GM18498 (cell line): ENCODE measurements around the gene ANKS3.

Source experiments
- ATAC-seq: cut with Tn5 transposase; IDR thresholded peaks from one replicate; pipeline ENCODE4 v1.9.1; 2021; ENCODE audit warnings: mild to moderate bottlenecking, moderate library complexity; ENCODE audit not compliant: unreplicated experiment

The ANKS3 gene

DNA sequence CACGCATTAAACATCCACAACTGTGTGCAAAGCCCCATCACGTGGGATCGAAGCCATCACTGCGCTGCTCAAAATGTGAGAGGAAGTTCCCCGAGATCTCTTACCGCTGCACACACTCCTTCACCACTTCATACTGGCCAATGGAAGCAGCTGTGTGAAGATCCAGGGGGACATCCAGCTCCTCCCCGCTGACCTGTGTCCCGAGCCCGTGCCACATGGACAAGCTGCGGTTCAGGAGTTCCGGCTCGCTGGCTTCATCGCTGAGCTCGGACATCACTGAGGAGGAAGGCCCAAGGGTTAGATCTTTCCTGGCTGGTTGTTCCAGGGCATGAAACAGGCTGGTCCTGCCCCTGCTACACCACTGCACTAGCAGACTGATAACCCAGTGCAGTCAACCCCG lies 4.2 kb downstream of the ANKS3 start:
- ATAC-seq = no peak

DNA sequence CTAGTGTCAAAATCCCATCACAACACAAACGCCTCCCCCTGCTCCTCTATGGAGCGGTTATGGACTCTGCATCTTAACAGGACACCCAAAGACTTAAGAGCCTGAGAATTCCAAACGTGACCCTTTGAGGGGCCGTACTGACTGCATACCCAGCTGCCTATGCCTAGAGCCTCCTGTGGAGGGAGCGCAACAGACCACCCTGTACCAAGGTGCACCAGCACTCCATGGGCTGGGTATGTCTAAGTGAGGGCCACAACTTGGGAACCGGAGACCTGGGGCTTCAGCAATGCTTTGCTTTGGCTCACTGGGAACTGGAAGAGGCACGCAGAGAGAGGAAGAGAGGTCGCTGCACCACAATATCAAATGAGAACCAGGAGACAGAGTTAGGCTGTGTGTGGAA lies 5.4 kb downstream of the ANKS3 start:
- no peak for ATAC-seq

GRCh38 chr16:4726616-4727015 lies 7.5 kb downstream of the ANKS3 start:
- no peak for ATAC-seq

GRCh38 chr16:4724661-4725270 lies 9.3 kb downstream of the ANKS3 start:
- ATAC-seq = no peak

DNA sequence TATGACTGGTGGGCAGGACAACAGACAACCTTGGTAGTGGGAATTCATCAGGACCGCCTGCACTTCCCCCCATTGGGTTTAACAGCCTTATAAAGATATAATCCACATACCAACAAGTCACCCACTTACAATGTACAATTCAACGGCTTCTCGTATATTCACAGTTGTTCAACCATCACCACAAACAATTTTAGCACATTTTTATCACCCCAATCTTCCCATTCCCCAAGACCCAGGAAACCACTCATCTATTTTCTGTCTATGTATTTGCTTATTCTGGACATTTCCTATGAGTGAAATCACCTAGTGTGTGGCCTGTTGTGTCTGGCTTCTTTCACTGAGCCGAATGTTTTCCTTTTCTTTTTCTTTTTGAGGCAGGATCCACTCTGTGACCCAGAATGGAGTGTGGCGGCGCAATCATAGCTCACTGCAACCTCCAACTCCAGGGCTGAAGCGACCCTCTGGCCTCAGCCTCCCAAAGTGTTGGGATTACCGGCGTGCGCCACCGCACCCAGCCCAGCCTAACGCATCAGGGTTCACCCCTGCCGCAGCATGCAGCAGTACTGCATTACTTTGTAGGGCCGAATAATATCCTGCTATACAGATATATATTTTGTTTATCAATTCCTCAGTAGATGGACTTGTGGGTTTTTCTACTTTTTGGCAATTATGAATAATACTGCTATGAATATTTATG lies 10.9 kb downstream of the ANKS3 start:
- no peak for ATAC-seq

GRCh38 chr16:4718466-4718865 lies 15.6 kb downstream of the ANKS3 start:
- ATAC-seq = no peak

DNA sequence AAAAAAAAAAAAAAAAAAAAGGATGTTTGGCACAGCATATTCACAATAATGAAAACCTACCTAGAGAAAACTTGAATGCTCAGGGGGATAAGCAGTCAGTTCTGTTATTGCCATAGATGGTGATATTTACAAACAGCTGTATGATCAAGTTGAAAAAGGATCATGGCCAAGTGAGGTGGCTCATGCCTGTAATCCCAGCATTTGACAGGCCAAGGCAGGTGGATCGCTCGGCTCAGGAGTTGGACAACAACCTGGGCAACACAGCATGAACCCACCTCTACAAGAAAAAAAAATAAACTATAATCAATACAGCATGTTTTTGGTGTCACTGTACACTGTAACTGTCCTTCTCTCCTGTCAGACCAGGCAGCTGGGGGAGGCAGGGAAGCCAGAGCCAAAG lies 19.1 kb downstream of the ANKS3 start:
- no peak for ATAC-seq

DNA sequence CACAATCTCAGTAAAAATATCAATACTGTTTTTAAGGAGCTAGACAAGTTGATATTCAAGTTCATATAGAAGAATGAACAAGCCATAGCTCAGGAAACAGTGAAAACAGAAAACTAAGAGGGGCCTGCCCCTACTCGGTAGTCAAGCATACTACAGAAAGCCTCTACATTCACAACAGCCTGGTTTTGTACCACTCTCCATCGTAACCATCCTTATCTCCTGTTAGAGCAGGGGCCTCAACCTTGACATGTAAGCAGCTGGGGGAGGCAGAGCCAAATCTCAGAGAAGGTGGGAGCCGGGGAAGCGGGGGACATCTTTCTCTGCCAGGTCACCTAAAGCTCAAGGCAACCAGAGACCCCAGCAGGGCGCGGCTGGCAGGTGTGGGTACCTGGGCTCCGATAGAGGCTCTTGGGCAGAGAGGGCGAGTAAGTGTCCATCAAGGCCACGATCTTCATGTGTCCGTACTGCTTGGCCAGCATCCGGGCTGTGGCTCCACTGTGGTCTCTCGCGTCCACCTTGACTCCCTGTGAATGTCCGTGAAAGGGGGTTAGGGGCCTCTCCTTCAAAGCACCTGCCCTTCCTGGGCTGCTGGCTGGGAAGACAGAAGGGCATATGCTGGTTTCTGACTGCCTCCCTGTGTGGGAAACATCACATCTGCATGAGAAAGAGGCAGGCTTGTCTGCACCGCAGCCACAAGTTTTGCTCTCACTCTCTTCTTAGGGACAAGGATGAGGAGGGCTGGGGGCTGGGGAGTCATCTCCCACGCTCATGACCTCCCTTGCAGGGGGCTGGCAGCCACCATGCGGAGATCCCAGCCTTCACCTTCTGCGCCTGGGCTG lies 20.2 kb downstream of the ANKS3 start:
- no peak for ATAC-seq

DNA sequence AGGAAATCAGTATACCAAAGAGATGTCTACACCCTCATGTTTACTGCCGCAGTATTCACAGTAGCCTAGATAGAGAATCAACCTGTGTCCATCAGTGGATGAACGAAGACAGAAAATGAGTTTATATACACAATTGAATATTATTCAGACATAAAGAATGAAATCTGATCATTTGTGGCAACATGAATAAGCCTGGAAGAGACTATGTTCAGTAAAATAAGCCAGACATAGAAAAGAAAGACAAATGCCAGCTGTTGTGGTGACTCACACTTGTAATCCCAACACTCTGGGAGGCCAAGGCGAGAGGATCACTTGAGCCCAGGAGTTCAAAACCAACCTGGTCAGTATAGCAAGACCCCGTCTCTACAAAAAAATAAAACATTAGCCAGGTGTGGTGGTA lies 24.6 kb downstream of the ANKS3 start:
- no peak for ATAC-seq

DNA sequence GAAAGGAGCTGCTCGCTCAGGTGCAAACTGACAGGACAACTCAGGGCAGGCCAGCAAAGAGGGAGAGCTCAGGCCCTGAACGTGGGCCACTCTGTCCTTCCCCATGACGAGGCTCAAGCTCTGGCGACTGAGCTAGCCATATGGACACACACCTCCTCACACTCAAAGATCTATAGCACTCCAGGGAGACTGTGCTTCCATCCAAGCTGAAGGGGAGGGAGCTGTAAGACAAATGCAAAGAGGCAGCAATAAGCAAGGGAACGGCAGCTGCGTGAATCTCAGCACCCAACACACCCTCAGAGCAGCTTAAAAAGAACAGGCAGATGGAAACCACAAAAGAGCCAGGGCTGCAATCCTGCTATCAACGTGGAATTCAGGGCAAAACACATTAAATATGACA lies 27.2 kb downstream of the ANKS3 start:
- ATAC-seq = no peak

GRCh38 chr16:4704913-4705312 lies 29.2 kb downstream of the ANKS3 start:
- no peak for ATAC-seq

DNA sequence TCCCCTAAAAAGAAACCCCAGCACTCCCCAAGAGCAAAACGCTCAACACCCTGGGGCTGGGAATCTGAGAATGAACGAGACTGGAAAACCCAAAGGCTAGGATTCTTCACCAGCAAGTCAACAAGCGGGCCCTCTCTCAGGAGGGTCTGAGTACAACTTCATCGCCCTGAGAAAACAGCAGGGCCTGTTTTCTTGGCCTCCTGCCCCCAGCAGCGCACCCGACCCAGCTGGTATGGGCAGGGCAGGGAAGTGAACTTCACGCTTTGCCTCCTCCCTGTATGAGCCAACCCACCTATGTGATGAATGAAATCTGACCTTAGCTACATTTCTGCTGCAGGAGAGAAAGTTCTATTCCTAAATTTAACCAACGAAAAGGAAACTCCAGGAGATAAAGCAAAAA lies 29.6 kb downstream of the ANKS3 start:
- ATAC-seq = no peak

DNA sequence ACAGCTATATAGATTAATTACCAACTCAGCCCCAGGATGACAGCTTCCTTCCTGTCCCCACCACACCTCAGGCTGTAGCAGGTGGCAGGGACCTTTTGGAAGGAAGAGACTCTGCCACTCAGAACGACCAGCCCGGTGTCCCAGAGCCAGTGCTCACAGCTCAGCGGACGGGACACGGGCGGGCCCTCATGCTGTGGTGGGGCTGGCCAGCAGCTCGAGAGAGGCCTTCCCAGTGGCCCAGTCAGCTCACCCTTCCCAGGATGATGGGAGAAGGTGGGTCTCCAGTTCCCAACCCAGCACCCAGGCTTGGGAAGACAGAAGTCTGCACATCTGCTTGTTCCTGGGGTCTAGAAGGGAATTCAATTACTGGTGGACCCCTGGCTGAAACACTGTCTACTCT lies 30.2 kb downstream of the ANKS3 start:
- no peak for ATAC-seq

DNA sequence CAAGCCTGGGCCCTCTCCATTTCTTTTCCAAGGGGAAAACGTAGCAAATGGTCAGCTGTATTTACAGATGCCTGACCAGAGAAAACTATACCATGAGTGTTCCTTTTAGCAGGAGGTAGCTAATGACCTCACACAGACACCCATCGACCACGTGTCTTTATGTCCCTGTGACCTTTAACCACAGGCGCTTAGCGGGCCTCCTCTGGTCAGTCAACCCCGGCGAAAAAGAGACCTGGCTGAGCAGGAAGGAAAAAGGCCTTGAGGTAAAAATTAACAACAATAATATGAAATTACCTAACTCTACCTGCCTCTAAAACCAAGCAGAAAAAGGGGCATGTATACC lies 31.6 kb downstream of the ANKS3 start:
- ATAC-seq = no peak

DNA sequence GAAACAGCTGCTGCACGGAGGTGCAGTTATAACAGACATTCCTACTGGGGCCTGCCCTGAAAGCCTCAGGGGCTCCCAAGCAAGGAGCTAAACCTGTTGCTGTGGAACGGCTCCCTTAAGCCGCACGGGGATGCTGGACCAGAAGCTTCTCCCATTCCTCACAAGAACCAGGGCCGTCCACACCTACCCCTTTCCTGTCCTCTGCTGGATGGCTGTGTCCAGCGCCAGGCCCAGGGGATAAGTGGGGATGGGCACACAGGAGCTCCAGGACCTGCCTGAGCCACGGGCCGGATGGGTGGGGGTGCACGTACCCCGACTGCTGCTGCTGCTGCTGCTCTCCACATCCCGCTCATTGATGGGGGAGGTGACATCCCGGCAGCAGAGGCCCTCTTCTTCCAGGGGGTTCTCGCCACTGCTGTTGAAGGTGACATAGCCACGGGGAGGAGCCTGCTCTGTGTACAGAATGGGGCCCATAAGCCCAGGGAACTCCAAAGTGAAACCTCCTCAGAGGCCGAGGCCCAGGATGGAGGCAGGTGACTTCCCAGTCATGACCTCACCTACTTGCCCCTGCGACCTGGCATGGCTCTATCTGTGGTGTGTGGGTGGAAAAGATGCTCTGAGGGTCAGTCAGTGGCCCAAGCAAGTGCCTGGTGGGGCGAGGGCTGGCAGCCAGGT lies 32.1 kb downstream of the ANKS3 start:
- ATAC-seq = no peak

GRCh38 chr16:4700997-4701743 lies 32.9 kb downstream of the ANKS3 start:
- no peak for ATAC-seq

- no peak for ATAC-seq
These were observed 33.6 kb downstream of the ANKS3 start for GRCh38 chr16:4700380-4700996.

DNA sequence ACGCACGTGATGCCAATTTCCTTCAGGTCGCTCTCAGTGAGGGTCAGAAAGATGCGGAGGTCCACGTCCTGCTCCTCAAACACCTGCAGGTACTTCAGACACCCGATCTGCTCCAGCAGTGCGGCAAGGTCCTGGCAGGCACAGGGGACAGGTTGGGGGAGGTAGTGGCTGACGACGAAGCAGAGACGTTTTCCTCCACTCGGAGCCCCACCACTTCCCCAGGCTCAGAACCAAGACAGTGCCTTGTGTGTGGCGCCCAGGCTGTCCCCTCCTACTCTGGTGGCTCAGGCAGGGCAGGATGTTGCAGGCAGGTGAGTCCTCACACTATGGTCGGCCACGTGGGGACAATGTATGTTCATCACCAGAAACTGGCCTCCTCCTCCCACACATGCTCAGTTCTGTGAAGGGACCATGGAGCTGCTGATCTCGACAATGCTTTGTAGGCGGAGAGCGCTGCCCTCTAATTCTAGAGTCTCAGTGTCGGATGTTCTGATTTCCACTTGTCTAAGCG lies 35.0 kb downstream of the ANKS3 start:
- no peak for ATAC-seq

DNA sequence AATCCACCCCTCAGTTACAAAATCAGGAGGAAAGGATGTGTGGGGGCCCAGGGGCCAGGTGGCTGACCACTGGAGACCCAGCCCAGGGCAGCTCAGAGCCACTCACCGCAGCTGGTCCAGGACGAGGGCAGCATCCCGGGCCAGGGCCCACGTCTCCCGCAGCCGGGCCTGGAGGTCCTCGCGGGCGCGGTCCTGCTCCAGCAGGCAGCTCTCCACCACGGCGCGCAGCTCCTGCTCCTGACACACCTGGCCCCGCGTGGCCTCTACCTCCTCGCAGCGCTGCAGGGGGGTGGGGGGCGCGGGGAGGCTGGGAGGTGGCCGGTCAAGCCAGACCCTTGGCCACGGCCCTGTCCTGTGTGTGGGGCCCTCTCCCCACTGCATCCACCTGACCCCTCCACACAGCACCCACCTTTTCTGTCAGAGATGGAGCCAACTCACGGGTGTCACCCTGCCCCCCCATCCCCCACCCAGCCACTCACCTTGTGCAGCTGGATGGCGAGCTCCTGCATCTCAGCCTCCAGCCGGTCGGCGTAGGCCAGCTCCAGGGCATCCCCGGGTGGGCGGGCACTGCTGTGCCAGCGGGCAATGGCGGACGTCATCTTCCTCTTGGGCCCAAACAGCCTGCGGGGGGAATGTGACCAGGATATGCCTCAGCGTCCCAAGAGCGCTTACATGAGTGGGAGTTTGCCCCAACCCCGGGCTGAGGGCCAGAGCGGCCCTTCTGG lies 35.6 kb downstream of the ANKS3 start:
- ATAC-seq = no peak

DNA sequence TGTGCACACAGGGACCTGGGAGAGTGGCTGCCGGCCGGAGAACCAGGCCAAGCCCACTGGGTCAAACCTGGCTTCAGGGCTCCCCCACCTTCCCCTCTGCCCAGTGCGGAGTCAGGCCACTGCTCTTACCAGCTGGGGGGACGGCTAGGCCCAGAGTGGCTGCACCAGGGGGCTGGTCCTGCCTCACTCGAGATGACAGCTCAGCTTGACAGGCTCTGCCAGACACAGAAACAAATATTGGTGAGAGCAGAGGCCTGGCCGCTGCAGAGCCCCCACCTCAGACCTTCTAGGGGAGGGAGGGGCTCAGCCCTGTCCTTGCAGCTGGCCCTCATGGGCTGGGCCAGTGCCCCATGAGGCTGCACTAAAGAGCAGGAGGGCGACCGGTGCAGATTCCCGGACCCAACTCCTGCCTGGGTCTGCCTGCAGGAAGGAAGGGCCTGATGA lies 36.2 kb downstream of the ANKS3 start:
- no peak for ATAC-seq
